MCF 10A (cell line): ENCODE results near the gene CNOT10. TPM values are rescaled to one million over a fixed set of nuclear protein-coding genes. Genes with fewer than 3 reads are reported as not detected.
"Not testable (repeated sequence)": the region's sequence is repeated elsewhere in the genome, so short reads cannot be mapped to it uniquely, and the experiment has no call there.

Source experiments
- BruUV-seq: library from RNA; stranded (reverse); fragments of 400-500 nt; replicated peaks from 2 replicates; lab custom pipeline; 2021; lab: Mats Ljungman, UMichigan
- CTCF ChIA-PET: fragments of 300-600 bp; sonication (Branson Sonifier 250); formaldehyde crosslinking; extraction: SDS; loops from one replicate; lab custom pipeline; 2021; ENCODE audit warnings: antibody characterized with exemption, inconsistent platforms; lab: Yijun Ruan, JAX
- POLR2A ChIA-PET: fragments of 300-600, 350-650 bp; sonication (Branson Sonifier 250); formaldehyde crosslinking; extraction: SDS; loops from one replicate; lab custom pipeline; 2020; ENCODE audit warnings: antibody characterized with exemption, inconsistent platforms; lab: Yijun Ruan, JAX
- DNase-seq: peaks from one replicate; pipeline ENCODE4 v3.0.0-alpha.2; 2018; ENCODE audit not compliant: unreplicated experiment
- H3K27ac Mint-ChIP-seq: one replicate; pipeline ENCODE4 v1.8.0; 2022; ENCODE audit warnings: mild to moderate bottlenecking, low read depth, mixed read lengths; ENCODE audit not compliant: unreplicated experiment
- H3K27me3 Mint-ChIP-seq: one replicate; pipeline ENCODE4 v1.8.0; 2022; ENCODE audit warnings: mixed read lengths; ENCODE audit not compliant: insufficient read depth, unreplicated experiment
- H3K36me3 Mint-ChIP-seq: one replicate; pipeline ENCODE4 v1.8.0; 2022; ENCODE audit warnings: mild to moderate bottlenecking, moderate library complexity, mixed read lengths; ENCODE audit not compliant: insufficient read depth, unreplicated experiment
- H3K4me1 Mint-ChIP-seq: one replicate; pipeline ENCODE4 v1.8.0; 2022; ENCODE audit warnings: mixed read lengths; ENCODE audit not compliant: insufficient read depth, unreplicated experiment
- H3K4me3 Mint-ChIP-seq: one replicate; pipeline ENCODE4 v1.8.0; 2022; ENCODE audit warnings: mild to moderate bottlenecking, moderate library complexity, mixed read lengths; ENCODE audit not compliant: unreplicated experiment
- H3K9me3 Mint-ChIP-seq: one replicate; pipeline ENCODE4 v1.8.0; 2022; ENCODE audit warnings: mixed read lengths; ENCODE audit not compliant: unreplicated experiment
- intact Hi-C: fragments of 100-400 bp; cut with micrococcal nuclease; formaldehyde crosslinking; loops from 2 replicates; pipeline ENCODE4 v1.14.1; 2022
- total RNA-seq: library from RNA; stranded (reverse); gene quantifications from 2 replicates; pipeline ENCODE4 v1.2.3, GENCODE V29; 2022
- TF ChIP-seq, protein P1 (sequence below): fragments of 200-600 bp; IDR thresholded peaks from one replicate; pipeline ENCODE4 v1.8.0; 2022; ENCODE audit warnings: antibody characterized with exemption, mild to moderate bottlenecking; ENCODE audit not compliant: unreplicated experiment

Gene CNOT10
- total RNA-seq, 1 experiment from 2014 or later = 53.1 TPM

GRCh38 chr3:32667072-32667582 lies 17.9 kb upstream of the CNOT10 start:
- no peak overlapping the region for H3K27ac Mint-ChIP-seq
- peaks cover 30% of the 10 kb centered on the region for H3K27me3 Mint-ChIP-seq
- H3K9me3 Mint-ChIP-seq = no peaks in the 10 kb centered on the region
- intact Hi-C loops = no loop called here
- ChIA-PET CTCF (interaction anchor here (0.6 to 0.7 kb wide), 2 partner anchors 95 to 292 kb away, joined by 4 read pairs; no protein-coding TSS in a partner anchor), POLR2A (no interaction called here)
- no peak overlapping the region for H3K4me3 Mint-ChIP-seq
- no TSS peak for BruUV-seq
- no peaks in the 10 kb centered on the region for H3K36me3 Mint-ChIP-seq
- H3K4me1 Mint-ChIP-seq = no peaks in the 10 kb centered on the region
- TF ChIP-seq, protein P1, sequence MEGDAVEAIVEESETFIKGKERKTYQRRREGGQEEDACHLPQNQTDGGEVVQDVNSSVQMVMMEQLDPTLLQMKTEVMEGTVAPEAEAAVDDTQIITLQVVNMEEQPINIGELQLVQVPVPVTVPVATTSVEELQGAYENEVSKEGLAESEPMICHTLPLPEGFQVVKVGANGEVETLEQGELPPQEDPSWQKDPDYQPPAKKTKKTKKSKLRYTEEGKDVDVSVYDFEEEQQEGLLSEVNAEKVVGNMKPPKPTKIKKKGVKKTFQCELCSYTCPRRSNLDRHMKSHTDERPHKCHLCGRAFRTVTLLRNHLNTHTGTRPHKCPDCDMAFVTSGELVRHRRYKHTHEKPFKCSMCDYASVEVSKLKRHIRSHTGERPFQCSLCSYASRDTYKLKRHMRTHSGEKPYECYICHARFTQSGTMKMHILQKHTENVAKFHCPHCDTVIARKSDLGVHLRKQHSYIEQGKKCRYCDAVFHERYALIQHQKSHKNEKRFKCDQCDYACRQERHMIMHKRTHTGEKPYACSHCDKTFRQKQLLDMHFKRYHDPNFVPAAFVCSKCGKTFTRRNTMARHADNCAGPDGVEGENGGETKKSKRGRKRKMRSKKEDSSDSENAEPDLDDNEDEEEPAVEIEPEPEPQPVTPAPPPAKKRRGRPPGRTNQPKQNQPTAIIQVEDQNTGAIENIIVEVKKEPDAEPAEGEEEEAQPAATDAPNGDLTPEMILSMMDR = no peak
- no peak for DNase-seq

DNA sequence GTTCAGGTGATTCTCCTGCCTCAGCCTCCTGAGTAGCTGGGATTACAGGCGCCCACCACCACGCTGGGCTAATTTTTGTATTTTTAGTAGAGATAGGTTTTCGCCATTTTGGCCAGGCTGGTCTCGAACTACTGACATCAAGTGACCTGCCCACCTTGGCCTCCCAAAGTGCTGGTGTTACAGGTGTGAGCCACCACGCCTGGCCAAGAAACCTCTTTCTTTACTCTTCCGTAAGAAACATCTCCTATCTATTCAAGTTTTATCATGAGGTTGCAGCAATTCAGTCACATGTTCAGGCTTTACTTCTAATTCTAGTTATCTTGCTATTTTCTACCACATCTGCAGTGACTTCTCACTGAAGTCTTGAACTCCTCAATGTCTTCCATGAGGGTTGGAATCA lies 15.8 kb upstream of the CNOT10 start:
- DNase-seq, H3K4me1 Mint-ChIP-seq, intact Hi-C loops, H3K36me3 Mint-ChIP-seq, H3K4me3 Mint-ChIP-seq, H3K9me3 Mint-ChIP-seq, BruUV-seq, H3K27ac Mint-ChIP-seq: not testable (repeated sequence)
- CTCF ChIA-PET = interaction anchor here (1.1 to 1.7 kb wide), 4 partner anchors 159 to 294 kb away, joined by 3 to 5 read pairs (median 4); no protein-coding TSS in a partner anchor
- peaks cover 30% of the 10 kb centered on the region for H3K27me3 Mint-ChIP-seq
- POLR2A ChIA-PET = interaction anchor here (1.0 kb wide), 1 partner anchor 99 kb away, joined by 3 read pairs; the partner anchor contains the start of gene DYNC1LI1

DNA sequence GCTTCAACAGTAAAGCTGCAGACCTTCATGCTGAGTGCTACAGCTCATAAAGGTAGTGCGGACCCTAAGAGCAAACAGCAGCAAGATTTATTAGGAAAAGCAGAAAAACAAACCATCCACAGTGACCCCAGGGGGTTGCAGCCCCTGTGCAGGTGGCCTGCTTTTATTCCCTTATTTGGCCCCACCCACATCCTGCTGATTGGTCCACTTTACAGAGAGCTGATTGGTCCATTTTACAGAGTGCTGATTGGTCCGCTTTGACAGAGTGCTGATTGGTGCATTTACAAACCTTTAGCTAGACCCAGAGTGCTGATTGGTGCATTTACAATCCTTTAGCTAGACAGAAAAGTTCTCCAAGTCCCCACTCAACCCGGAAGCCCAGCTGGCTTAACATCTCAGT lies 11.3 kb upstream of the CNOT10 start:
- H3K36me3 Mint-ChIP-seq, intact Hi-C loops, H3K4me1 Mint-ChIP-seq, DNase-seq, H3K4me3 Mint-ChIP-seq, BruUV-seq, H3K27ac Mint-ChIP-seq, H3K9me3 Mint-ChIP-seq: not testable (repeated sequence)
- peaks cover 16% of the 10 kb centered on the region for H3K27me3 Mint-ChIP-seq
- ChIA-PET POLR2A (interaction anchor here (0.7 to 1.9 kb wide), 2 partner anchors 9 to 11 kb away, joined by 3 to 8 read pairs; partner anchors contain the start of gene CNOT10), CTCF (interaction anchor here (0.9 to 1.2 kb wide), 2 partner anchors 164 to 206 kb away, joined by 3 read pairs; no protein-coding TSS in a partner anchor)

DNA sequence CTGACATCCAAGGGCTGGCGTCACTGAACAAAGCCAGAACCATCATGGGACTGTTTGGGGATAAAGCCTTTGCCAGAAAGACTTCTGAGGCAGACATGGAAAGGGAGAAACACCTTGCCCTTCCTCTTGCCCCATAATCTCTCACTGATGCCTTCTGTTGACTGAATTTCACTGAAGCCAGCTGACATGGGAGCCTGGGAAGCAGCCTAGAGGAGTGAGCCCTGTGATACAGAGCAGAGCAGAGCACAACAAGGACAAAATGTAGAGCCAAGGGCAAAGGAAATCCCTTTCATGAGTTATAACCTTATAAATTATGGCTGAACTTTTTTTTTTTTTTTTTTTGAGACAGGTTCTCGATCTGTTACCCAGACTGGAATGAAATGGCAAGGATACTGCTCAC lies 9.8 kb upstream of the CNOT10 start:
- H3K9me3 Mint-ChIP-seq = no peaks in the 10 kb centered on the region
- H3K36me3 Mint-ChIP-seq = no peaks in the 10 kb centered on the region
- intact Hi-C loops = no loop called here
- CTCF ChIA-PET = interaction anchor here (0.6 kb wide), 1 partner anchor 273 kb away, joined by 5 read pairs; no protein-coding TSS in a partner anchor
- no peak overlapping the region for H3K4me3 Mint-ChIP-seq
- BruUV-seq = no TSS peak
- TF ChIP-seq, protein P1 = no peak
- H3K27ac Mint-ChIP-seq = no peak overlapping the region
- POLR2A ChIA-PET = interaction anchor here (0.5 to 0.7 kb wide), 2 partner anchors 10 to 1036 kb away, joined by 3 read pairs; partner anchors contain the start of gene CNOT10
- H3K4me1 Mint-ChIP-seq = no peaks in the 10 kb centered on the region
- DNase-seq = no peak
- H3K27me3 Mint-ChIP-seq = peaks cover 2% of the 10 kb centered on the region

DNA sequence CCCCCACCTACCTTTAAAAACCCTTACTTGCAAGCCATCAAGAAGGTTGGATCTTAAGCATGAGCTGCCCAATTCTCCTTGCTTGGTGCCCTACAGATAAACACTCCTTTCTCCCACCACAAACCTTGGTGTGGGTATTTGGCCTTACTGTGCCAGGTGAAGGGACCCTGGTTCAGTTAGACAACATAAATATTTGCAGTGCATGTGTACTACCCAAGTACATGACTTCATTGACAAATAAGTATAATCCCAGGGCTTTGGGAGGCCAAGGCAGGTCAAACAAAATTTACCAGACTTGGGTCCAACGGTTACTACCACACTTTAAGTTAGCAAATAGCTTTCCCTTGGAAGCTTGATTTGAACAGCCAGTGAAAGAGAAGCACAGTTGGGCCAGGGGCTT lies 9.3 kb upstream of the CNOT10 start:
- Mint-ChIP-seq H3K9me3 (no peaks in the 10 kb centered on the region), H3K4me1 (no peaks in the 10 kb centered on the region), H3K27ac (no peak overlapping the region), H3K36me3 (no peaks in the 10 kb centered on the region), H3K4me3 (no peak overlapping the region), H3K27me3 (no peaks in the 10 kb centered on the region)
- POLR2A ChIA-PET = interaction anchor here (0.7 kb wide), 1 partner anchor 9 kb away, joined by 3 read pairs; the partner anchor contains the start of gene CNOT10
- CTCF ChIA-PET = no interaction called here
- TF ChIP-seq, protein P1 = no peak
- DNase-seq = no peak
- intact Hi-C loops = no loop called here
- BruUV-seq = no TSS peak
